GM18517 (cell line): ENCODE measurements around the gene DGKZ.
A peak's percentile ranks its signal among the peaks of the same experiment; 100 is the strongest.

Source experiments
- ATAC-seq: cut with Tn5 transposase; IDR thresholded peaks from one replicate; pipeline ENCODE4 v1.9.1; 2021; ENCODE audit warnings: mild to moderate bottlenecking, moderate library complexity; ENCODE audit not compliant: unreplicated experiment

Gene DGKZ

GRCh38 chr11:46392421-46393230 is 45.4 kb downstream of the DGKZ start:
- ATAC-seq: peak; percentile 52

- no peak for ATAC-seq
Measured at GRCh38 chr11:46393231-46393616, 46.0 kb downstream of the DGKZ start.

GRCh38 chr11:46393759-46394158 is 46.5 kb downstream of the DGKZ start:
- no peak for ATAC-seq

- no peak for ATAC-seq
Measured at GRCh38 chr11:46397526-46397925, 50.3 kb downstream of the DGKZ start.

- ATAC-seq: no peak
Measured at GRCh38 chr11:46402957-46403902, 56.0 kb downstream of the DGKZ start.

- no peak for ATAC-seq
Measured at GRCh38 chr11:46404476-46405017, 57.3 kb downstream of the DGKZ start.

GRCh38 chr11:46407635-46408034 is 60.4 kb downstream of the DGKZ start:
- no peak for ATAC-seq

GRCh38 chr11:46408407-46408986 is 61.2 kb downstream of the DGKZ start:
- ATAC-seq: no peak

- no peak for ATAC-seq
Measured at GRCh38 chr11:46410021-46410420, 62.8 kb downstream of the DGKZ start.

- no peak for ATAC-seq
Measured at GRCh38 chr11:46413760-46414465, 66.7 kb downstream of the DGKZ start.

GRCh38 chr11:46414466-46414796 is 67.2 kb downstream of the DGKZ start:
- ATAC-seq: no peak

GRCh38 chr11:46414879-46415278 is 67.6 kb downstream of the DGKZ start:
- ATAC-seq: no peak

GRCh38 chr11:46417711-46418110 is 70.4 kb downstream of the DGKZ start:
- no peak for ATAC-seq

- no peak for ATAC-seq
Measured at GRCh38 chr11:46418751-46419150, 71.5 kb downstream of the DGKZ start.

- no peak for ATAC-seq
Measured at GRCh38 chr11:46420513-46420912, 73.2 kb downstream of the DGKZ start.

- ATAC-seq: no peak
Measured at GRCh38 chr11:46421257-46421880, 74.1 kb downstream of the DGKZ start.

GRCh38 chr11:46422588-46422987 is 75.3 kb downstream of the DGKZ start:
- no peak for ATAC-seq

GRCh38 chr11:46426233-46426991 is 79.1 kb downstream of the DGKZ start:
- ATAC-seq: no peak

GRCh38 chr11:46427364-46427763 is 80.1 kb downstream of the DGKZ start:
- no peak for ATAC-seq

GRCh38 chr11:46429717-46430116 is 82.5 kb downstream of the DGKZ start:
- ATAC-seq: no peak
